Germinal center (tissue), 1 donor: ENCODE data around the gene TBC1D21.

ENCODE experiments used
- DNase-seq: peaks from one replicate; pipeline ENCODE4 v3.0.0; 2012; ENCODE audit warnings: mixed read lengths, low spot score

TBC1D21 gene, protein sequence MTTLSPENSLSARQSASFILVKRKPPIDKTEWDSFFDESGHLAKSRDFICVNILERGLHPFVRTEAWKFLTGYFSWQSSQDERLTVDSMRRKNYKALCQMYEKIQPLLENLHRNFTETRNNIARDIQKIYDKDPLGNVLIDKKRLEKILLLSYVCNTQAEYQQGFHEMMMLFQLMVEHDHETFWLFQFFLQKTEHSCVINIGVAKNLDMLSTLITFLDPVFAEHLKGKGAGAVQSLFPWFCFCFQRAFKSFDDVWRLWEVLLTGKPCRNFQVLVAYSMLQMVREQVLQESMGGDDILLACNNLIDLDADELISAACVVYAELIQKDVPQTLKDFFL

DNA sequence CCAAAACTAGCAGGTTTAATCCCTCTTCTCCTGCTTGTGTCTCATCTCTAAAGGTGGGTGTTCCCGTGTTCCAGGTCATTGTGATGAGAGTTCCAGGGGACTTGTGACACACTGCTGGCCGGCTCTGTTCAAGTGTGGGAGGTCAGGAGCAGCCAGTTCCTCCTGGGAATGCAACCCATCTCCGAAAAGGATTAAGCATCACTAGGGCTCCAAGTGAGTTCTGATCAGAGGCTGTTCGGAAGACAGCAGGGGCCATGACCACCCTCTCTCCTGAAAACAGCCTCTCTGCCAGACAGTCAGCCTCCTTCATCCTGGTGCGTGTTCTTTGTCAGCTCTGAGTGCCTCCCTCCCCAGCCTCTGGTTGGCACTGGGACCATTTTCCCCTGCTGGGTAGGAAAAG, at the start of gene TBC1D21:
Gene TBC1D21 (plus strand): TSS at position 109 of the 400 bp plus-strand sequence. CDS start 146 bp downstream, at position 255.
- no peak for DNase-seq

GRCh38 chr15:73826711-73827251, 46.6 kb upstream of the TBC1D21 start:
- no peak for DNase-seq

- DNase-seq: no peak
Observed at GRCh38 chr15:73829523-73829922, 43.8 kb upstream of the TBC1D21 start.

DNA sequence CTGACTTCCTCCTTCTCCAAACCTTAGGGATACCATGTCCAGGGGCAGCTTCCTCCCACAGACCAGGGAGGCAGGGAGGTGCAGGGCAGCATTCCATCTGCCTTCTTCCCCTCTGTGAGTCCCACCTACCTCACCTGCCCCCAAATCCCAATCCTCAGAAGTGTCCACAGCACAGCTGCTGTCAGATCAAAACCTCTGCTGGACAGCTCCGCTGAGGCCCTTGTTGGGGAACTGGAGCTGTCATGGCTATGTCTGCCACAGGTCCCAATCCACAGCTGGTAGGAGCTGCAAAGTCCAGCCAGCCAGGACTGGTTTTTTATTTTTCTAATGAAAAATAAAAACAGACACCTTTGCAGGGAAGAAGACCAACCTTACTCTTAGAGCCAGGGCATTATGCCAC, 40.7 kb upstream of the TBC1D21 start:
- DNase-seq: no peak

GRCh38 chr15:73836845-73837244, 36.5 kb upstream of the TBC1D21 start:
- no peak for DNase-seq

DNA sequence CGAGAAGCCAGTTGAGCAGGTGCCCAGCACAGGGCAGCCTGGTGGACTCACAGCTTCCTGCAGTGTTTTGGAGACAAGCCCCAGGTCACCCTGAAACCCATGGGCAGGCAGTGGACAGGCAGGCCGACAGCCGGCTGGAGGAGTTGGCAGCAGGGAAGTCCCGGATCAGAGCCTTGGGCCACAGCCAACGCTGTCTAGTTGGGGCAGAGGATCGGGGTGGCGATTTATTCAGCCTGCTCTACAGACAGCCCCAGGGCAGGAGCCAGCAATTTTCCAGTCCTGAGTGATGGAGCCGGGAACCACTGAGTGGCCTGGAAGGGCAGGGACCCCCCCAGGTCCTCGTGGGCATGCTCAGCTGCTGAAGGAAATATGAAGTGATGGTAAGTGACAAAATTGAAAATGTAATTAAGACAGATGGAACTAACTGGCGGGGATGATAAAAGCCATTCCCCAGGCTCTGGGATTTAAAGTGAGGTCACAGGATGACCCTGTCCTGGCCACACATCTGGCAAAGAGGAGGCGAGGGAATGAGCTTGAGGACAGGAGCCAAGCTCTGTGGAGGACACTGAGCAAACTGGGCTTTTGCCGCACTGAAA, 34.4 kb upstream of the TBC1D21 start:
- no peak for DNase-seq

GRCh38 chr15:73839699-73840377, 33.5 kb upstream of the TBC1D21 start:
- DNase-seq: no peak

DNA sequence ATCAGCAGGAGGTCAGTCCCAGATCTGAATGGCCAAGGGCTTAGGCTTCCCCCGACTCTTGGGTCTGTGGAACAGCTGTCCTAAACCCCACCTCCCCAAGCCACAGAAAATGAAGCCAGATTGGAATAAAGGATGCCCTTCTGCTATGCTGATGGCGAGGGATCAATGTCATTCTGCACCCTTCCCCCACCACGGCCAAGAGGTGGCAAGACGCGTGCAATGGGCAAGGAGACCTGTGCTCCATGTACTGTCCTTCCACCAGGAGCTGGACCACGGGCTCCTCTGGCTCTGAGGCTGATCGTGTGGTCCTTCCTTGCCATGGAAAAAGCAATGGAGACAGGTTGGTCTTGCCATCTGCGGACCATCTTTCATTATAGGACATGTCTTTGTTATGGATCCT, 32.6 kb upstream of the TBC1D21 start:
- no peak for DNase-seq

DNA sequence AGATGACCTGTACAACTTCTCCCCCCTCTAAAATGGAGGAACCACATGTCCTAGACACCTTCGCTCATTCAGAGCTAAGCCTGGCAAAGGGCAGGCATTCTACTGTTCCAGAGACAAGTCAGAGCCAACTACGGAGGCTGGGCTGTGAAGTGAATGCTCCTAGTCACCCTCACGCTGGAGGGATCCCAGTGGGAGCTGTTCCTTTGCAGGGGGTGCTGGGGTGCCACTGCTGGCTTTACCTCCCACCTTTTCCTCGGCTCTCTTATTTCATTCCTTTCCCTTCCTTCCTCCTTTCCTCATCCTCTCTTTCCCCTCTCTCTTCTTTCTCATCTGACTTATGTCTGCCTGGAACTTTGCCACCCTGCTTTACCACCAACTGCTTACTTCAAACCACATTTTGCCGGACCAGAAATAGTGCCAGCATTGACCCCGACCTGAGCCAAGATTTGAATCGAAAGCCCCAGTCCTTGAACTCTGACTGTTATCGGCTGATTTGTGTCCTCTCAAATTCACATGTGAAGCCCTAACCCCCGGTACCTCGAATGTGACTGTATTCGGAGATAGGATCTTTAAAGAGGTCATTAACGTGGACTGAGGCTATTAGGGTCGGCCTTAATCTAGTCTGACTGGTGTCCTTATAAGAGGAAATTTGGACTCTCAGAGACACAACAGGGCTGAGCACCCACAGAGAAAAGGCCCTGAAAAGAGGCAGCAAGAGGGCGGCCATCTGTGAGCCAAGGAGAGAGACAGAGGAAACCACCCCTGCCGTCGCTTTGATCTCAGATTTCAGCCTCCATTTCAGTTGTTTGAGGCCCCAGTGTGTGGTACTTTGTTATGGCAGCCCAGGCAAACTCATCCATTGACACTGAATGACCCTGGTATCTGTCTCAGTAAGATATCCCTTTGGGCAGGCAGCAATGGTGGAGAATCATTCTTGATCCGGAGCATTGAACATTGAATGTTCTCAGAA, 31.3 kb upstream of the TBC1D21 start:
- no peak for DNase-seq

- DNase-seq: no peak
Observed at GRCh38 chr15:73843787-73844186, 29.6 kb upstream of the TBC1D21 start.

DNA sequence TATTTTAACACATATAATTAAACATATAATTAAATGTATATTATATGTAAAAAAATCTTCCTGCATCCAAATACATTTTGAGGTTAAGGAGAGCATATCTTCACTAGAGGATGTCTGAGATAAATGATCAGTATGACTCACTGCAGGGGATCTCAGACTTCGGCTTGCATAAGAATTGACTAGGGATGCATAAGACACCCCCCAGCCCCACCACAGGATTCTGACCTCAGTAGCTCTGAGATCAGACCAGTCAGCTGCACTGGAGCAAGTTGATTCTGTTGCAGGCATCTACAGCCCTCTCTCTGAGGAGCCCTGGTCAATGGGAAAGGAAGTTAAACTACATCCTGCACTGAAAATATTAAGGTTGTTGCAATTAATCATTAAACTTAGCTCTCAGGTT, 29.0 kb upstream of the TBC1D21 start:
- DNase-seq: no peak

GRCh38 chr15:73845507-73845906, 27.9 kb upstream of the TBC1D21 start:
- DNase-seq: no peak

GRCh38 chr15:73845907-73846306, 27.5 kb upstream of the TBC1D21 start:
- no peak for DNase-seq

GRCh38 chr15:73849641-73850040, 23.7 kb upstream of the TBC1D21 start:
- no peak for DNase-seq

DNA sequence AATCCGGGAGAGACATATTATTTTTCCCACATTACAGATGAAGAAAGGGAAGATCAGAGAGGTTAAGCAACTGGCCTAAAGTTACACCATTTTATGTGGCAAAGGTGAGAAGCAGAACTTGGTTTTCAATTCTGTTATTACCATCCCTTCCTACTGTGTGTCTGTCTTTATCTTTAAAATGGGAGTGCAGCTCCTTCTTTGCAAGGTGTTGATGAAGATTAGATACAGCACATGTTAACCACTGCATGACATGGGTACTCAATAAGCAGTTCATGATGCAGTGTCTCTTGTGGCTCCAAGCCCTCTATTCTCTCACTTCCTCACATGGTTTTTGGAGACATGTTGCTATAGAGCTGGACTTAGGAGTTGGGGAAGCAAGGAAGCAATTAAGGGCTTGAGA, 23.1 kb upstream of the TBC1D21 start:
- DNase-seq: no peak

- DNase-seq: peak; percentile 10
Observed at GRCh38 chr15:73851689-73852088, 21.7 kb upstream of the TBC1D21 start.

DNA sequence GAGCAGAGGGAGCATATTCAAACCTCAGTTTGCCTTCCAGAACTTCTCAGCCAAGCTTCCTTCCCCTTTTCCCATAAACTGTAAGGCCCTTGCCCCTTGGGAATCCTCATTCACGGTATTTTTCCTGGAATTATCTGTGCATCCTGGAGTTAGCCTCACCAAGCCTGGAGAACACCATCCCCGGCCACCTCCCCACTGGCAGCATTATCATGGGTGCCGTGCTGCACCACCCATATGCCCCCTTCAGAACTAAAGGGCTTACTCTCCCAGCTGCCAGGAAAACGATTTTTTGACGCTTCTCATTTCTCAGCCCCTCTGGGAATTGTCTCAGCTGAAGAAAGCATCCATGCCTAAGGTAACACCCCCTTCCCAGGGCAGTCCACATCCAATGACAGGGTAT, 20.9 kb upstream of the TBC1D21 start:
- no peak for DNase-seq

- no peak for DNase-seq
Observed at GRCh38 chr15:73854265-73854664, 19.1 kb upstream of the TBC1D21 start.

- no peak for DNase-seq
Observed at GRCh38 chr15:73856458-73857192, 16.7 kb upstream of the TBC1D21 start.

DNA sequence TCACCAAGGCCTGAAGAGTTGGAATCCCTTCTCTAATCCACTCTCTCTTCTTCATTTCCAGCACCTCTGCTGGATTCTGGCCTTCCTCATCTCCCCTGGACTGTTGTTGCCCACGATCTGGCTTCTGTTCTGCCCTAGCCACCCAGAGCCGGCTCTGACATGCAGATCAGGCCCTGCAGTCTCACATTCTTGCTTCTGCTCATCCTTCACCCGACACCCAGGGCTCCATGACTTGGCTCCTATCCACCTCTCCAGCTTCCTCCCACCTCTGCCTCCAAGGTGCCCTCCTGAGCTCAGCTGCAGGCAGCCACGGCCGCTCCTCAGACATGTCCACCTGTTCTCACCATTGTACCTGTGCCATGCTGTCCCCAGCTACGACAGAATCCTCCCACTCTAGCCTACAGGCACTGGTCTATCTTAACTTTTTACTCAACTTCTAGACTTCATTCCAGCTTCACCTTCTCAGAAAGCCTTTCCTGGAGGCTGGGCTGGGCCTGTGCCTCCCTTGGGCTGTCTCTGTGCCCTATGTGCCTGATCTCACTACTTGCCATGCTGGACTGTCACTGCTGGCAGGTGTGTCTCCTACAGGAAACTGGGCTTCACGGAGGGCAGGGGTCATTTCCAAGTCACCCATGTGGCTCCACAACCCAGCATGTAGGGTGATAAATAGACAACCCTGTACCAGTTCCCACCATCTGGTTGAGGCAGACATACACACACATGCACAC, 16.0 kb upstream of the TBC1D21 start:
- DNase-seq: no peak
